ENCODE data around the gene ZSWIM4.

The ZSWIM4 gene

DNA sequence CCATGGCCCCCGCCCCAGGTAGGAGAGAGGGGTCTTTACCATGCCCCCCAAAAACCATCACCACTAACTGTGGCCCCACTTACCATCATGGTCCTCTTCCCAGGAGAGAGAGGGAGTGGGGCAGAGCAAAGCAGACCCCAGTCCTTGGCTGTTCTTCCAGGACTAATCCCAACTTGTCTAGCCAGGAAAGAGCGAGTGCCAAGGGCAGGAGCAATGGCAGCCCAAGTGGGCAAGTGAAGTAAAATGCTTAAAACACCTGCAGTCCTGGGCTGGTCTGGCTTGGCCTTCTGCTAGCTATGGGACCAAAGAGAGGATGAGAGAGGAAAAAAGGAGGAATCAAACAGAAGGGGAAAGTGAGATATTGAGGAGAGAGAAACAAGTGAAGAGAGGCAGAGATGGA is 17.9 kb downstream of the ZSWIM4 start:
- DNase-seq (ENCODE audit: insufficient read length, low spot score), result no peak

DNA sequence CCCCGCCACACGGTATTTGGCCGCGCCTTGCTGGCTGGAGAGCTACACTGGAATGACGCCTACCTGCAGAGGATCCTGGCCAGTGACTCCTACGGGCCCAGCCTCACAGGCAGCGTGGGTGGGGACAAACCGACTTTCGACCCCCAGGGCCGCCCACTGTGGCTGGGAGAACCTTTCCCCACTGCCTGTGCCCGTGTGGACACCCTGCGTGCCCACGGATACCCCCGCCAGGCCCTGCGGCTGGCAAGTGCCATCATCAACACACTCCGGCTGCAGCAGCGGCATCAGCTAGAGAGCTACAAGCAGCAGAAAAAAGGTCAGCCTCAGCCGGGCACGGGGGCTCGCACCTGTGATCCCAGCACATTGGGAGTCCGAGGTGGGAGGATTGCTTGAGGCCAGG is 19.3 kb downstream of the ZSWIM4 start:
- FAIRE-seq (no peak), DNase-seq (ENCODE audit: insufficient read length, low spot score) (no peak)
- TF ChIP-seq, protein P1, sequence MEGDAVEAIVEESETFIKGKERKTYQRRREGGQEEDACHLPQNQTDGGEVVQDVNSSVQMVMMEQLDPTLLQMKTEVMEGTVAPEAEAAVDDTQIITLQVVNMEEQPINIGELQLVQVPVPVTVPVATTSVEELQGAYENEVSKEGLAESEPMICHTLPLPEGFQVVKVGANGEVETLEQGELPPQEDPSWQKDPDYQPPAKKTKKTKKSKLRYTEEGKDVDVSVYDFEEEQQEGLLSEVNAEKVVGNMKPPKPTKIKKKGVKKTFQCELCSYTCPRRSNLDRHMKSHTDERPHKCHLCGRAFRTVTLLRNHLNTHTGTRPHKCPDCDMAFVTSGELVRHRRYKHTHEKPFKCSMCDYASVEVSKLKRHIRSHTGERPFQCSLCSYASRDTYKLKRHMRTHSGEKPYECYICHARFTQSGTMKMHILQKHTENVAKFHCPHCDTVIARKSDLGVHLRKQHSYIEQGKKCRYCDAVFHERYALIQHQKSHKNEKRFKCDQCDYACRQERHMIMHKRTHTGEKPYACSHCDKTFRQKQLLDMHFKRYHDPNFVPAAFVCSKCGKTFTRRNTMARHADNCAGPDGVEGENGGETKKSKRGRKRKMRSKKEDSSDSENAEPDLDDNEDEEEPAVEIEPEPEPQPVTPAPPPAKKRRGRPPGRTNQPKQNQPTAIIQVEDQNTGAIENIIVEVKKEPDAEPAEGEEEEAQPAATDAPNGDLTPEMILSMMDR (IDR thresholded peaks at IDR 0.05; ENCODE audit: insufficient read depth, missing control alignments), result no peak

More for the DNA sequence above, 17.9 kb downstream of the ZSWIM4 start:
- TF ChIP-seq, protein P1 (IDR thresholded peaks at IDR 0.05; ENCODE audit: insufficient read depth, missing control alignments), result no peak
- FAIRE-seq, result no peak

- no peak for FAIRE-seq
- no peak for DNase-seq (ENCODE audit: insufficient read length, low spot score)
These were observed 21.9 kb downstream of the ZSWIM4 start for GRCh38 chr19:13817018-13817614.

GRCh38 chr19:13817615-13818371 is 22.6 kb downstream of the ZSWIM4 start:
- FAIRE-seq (no peak), DNase-seq (ENCODE audit: insufficient read length, low spot score) (no peak)
- TF ChIP-seq, protein P1 (IDR thresholded peaks at IDR 0.05; ENCODE audit: insufficient read depth, missing control alignments), result no peak

More at GRCh38 chr19:13817018-13817614, 21.9 kb downstream of the ZSWIM4 start:
- TF ChIP-seq, protein P1 (IDR thresholded peaks at IDR 0.05; ENCODE audit: insufficient read depth, missing control alignments), result no peak

- FAIRE-seq, result no peak
These were observed 24.0 kb downstream of the ZSWIM4 start for GRCh38 chr19:13819238-13819637.

DNA sequence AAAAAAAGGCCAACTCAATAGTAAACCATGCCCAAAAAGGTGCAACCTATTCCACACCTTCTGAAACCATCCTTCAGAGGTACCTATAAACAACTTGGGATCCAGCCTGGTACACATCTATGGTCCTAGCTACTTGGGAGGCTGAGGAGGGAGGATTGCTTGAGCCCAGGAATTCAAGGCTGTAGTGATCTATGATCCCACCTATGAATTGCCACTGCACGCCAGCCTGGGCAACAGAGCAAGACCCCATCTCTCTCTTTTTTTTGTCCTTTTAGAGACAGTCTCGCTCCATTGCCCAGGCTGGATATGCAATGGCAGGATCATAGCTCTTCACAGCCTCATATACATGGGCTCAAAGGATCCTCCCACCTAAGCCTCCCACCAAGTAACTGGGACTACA is 26.0 kb downstream of the ZSWIM4 start:
- no peak for DNase-seq (ENCODE audit: insufficient read length, low spot score)
- TF ChIP-seq, protein P1 (IDR thresholded peaks at IDR 0.05; ENCODE audit: insufficient read depth, missing control alignments), result no peak
- FAIRE-seq, result no peak

More at GRCh38 chr19:13819238-13819637, 24.0 kb downstream of the ZSWIM4 start:
- TF ChIP-seq, protein P1 (IDR thresholded peaks at IDR 0.05; ENCODE audit: insufficient read depth, missing control alignments), result no peak
- no peak for DNase-seq (ENCODE audit: insufficient read length, low spot score)

DNA sequence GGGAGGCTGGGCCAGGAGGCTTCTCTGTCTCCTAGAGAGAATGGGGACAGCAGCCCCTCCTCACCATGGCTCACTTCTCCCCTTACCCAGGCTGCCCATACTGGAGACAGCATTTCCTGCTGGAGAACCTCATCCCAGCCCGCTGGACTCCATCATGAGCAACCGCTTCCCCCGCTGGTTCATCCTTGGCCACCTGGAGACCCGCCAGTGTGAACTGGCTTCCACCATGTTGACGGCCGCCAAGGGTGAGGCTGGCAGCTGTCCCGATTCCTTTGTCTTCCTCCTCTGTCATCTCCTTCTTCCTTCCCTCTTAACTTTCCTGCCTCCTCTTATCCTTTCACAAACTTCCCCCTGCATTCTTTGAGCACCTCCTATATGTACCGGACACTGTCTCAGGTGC is 28.0 kb downstream of the ZSWIM4 start:
- FAIRE-seq (no peak), DNase-seq (ENCODE audit: insufficient read length, low spot score) (no peak)
- TF ChIP-seq, protein P1 (IDR thresholded peaks at IDR 0.05; ENCODE audit: insufficient read depth, missing control alignments), result no peak
